ENCODE measurements around the gene CASKIN2. TPM values are rescaled to one million over a fixed set of nuclear protein-coding genes. Genes with fewer than 3 reads are reported as not detected.

CASKIN2 gene, protein sequence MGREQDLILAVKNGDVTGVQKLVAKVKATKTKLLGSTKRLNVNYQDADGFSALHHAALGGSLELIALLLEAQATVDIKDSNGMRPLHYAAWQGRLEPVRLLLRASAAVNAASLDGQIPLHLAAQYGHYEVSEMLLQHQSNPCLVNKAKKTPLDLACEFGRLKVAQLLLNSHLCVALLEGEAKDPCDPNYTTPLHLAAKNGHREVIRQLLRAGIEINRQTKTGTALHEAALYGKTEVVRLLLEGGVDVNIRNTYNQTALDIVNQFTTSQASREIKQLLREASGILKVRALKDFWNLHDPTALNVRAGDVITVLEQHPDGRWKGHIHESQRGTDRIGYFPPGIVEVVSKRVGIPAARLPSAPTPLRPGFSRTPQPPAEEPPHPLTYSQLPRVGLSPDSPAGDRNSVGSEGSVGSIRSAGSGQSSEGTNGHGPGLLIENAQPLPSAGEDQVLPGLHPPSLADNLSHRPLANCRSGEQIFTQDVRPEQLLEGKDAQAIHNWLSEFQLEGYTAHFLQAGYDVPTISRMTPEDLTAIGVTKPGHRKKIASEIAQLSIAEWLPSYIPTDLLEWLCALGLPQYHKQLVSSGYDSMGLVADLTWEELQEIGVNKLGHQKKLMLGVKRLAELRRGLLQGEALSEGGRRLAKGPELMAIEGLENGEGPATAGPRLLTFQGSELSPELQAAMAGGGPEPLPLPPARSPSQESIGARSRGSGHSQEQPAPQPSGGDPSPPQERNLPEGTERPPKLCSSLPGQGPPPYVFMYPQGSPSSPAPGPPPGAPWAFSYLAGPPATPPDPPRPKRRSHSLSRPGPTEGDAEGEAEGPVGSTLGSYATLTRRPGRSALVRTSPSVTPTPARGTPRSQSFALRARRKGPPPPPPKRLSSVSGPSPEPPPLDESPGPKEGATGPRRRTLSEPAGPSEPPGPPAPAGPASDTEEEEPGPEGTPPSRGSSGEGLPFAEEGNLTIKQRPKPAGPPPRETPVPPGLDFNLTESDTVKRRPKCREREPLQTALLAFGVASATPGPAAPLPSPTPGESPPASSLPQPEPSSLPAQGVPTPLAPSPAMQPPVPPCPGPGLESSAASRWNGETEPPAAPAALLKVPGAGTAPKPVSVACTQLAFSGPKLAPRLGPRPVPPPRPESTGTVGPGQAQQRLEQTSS (N-terminal part only)
- 7.2 and 9.4 TPM in 2 replicates for polyA plus RNA-seq (2014; cell fraction: cytosol; rRNA removed)
- 13.8 and 46.4 TPM in 2 replicates for polyA plus RNA-seq (2014; cell fraction: nucleus; rRNA removed)

DNA sequence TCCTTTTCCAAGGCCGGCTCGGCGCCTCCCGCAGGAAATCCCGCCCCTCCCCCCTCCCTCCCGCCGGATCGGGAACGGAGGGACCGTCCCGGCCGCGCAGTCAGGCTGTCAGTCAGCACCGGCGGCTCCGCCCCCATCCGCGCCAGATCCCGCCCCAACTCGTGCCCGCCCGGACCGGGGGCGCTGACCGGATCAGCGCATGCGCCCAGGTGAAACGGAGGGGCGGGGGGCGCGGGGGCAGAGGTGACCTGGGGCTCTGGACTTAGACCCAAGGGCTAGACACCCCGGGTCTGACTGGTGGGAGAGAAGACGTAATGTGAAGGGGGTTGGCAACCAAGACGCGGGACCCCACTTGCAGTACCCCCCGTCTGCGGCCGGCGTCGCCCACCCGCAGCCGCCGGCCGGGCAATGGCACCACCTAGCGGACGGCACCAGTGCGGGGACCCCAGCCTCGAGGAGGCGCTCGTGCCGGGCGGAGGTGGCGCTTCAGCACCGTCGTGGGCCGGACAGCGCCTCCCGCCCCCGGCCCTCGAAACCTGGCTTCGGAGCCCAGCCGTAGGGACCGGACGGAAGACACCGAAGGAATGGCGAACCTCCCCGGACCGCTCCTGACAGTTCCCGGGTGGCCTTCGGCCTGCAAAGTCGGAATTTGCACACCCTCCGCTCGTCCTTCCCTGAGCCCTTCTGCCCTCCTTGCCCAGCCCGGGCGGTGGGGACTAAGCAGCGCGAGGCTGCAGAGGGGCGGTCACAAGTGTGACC lies at the start of gene CASKIN2:
Gene CASKIN2 (minus strand): TSS at position 42 of the 759 bp plus-strand sequence. CDS start 1,733 bp downstream, outside the sequence.
- DNase-seq (ENCODE audit: low spot score) = peak; percentile 93

DNA sequence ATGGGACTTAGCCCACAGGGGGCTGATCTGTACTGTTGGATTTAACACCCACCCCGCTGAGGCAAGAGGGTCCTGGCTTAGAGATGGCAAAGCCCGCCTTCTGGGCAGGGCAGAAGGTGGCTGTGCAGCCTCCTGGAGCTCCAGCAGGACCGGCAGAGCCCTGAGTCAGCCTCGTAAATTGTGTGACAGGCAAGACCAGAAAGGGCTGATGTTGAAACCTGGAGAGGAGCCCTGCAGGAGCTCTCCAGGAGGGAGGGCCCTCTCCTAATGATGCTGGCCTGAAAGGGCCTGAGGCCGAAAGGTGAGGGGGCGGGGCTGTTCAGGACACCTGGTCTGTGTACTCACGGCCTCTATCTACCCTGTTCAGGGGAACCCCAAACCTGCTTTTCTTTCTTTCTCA lies 49.7 kb upstream of the CASKIN2 start:
- no peak for DNase-seq (ENCODE audit: low spot score)

DNA sequence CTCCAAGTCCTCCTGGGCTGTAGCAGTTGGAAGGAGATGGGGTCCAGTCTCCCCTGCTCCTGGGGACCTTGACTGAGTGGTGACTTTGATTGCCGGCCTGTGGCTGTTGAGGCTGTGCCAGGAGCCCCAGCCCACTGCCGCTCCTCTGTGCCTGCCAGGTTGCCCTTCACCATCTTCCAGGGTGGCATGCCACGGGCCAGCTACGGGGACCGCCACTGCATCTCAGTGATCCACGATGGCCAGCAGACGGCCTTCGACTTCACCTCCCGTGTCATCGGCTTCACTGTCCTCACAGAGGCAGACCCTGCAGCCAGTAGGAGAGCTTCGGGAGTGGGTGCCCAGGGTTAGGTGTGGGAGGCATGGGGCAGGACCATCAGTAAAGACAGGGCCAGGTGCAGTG lies 48.9 kb upstream of the CASKIN2 start:
- no peak for DNase-seq (ENCODE audit: low spot score)

DNA sequence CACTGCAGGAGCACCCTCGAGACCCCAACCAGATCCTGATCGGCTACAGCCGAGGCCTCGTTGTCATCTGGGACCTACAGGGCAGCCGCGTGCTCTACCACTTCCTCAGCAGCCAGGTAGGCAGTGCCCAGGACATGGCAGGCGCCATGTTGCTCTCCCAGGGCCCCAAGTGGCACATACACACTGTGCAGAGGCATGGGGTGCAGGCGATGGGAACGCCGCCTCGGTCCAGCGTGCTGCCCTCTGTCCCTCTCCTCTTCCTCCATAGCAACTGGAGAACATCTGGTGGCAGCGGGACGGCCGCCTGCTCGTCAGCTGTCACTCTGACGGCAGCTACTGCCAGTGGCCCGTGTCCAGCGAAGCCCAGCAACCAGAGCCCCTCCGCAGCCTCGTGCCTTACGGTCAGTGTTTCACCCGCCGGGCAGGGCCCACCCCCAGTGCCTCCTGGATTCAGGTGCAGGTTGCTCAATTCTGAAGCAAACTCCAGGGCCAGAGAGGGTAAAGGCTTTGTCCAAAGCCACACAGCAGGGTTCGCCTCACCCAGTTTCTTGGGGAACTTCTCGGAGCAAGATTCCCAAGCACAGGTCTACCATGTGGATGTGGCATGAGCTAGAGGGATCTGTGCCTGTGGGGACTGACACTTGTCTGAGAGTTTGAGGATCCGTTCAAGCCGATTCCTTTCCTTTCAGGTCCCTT lies 47.9 kb upstream of the CASKIN2 start:
- DNase-seq (ENCODE audit: low spot score) = no peak

DNA sequence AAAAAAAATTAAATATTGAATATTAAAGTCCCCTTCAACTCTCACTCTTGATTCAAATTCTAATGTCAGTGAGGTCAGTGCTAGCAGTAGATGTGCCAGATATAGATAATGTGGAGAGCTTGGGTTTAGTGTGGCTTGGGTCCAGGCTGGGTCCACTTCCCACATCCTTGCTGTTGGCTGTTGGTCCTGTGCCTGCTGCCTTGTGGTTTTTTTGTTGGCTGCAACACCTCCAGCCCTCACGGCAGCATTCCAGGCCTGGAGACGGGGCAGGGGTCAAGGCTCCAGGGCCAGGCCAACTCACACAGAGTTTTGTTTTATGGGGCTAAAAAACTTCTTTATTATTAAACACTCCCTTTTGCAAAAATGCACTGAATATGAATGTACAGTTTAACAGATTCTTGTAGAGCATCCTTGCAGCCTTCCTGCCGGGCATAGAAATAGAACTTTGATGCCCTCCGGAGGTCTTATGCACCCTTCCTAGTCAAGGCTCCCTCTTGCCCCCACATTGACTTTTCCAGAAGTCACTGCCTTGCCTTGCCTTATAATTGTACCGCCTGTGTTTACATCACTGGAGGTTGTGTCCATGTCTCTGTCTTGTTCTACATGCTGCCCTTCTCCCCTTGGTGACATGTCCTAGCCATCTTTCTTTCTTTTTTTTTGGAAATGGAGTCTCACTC lies 46.7 kb upstream of the CASKIN2 start:
- no peak for DNase-seq (ENCODE audit: low spot score)

DNA sequence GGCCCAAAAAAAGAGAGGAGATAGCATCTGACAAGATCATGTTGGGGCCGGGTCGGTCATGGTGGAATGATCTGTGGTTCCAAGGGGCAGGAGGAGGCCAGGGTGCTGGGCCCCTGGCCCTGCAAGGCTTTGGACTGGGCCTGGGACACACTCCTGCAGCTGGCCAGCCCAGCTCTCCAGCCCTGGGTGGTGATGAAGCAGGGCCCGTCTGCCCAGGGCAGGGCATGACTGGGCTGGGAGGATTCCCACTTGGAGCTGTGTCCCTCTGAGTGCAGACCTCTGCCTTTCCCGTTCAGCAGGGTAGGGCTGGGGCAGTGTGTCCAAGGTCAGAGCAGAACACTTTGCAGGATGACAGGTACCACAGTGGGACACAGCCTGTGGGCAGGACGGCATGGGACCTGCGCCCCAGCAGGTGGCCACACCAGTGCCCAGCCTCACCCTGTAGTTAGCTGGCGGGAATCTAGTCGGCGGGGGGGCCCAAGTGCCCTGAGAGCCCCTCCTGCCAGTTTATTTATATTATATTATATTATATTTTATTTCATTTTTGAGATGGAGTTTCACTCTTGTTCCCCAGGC lies 44.7 kb upstream of the CASKIN2 start:
- DNase-seq (ENCODE audit: low spot score) = no peak

DNA sequence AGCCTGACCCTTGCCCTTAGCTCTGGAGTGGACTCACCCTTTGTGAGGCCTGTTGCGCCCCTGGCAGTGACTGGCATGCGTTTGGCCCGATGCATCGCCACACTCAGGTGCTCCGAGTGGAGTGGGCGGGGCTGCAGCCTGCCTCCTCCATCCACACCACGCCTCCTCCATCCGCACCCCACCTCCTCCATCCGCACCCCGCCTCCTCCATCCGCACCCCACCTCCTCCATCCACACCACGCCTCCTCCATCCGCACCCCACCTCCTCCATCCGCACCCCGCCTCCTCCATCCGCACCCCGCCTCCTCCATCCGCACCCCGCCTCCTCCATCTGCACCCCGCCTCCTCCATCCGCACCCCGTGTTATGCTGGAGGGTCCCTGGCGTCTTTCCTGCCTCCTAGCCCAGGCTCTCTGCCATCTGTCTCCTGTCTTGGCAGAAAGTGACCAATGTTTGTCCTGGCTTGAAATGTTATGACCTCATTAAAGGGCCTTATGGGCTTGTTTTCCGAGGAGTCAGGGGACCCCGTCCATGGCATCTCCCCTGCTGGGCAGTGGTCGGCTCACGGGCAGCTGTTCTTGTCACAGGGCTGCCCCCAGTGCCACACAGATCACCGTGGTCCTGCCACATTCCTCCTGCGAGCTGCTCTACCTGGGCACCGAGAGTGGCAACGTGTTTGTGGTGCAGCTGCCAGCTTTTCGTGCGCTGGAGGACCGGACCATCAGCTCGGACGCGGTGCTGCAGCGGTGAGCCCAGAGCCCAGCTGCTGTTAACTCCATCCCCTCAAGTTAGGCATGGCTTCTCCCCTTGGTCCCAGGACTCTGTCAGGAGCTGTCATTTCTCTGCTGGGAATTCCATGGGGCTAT lies 43.6 kb upstream of the CASKIN2 start:
- DNase-seq (ENCODE audit: low spot score) = no peak

DNA sequence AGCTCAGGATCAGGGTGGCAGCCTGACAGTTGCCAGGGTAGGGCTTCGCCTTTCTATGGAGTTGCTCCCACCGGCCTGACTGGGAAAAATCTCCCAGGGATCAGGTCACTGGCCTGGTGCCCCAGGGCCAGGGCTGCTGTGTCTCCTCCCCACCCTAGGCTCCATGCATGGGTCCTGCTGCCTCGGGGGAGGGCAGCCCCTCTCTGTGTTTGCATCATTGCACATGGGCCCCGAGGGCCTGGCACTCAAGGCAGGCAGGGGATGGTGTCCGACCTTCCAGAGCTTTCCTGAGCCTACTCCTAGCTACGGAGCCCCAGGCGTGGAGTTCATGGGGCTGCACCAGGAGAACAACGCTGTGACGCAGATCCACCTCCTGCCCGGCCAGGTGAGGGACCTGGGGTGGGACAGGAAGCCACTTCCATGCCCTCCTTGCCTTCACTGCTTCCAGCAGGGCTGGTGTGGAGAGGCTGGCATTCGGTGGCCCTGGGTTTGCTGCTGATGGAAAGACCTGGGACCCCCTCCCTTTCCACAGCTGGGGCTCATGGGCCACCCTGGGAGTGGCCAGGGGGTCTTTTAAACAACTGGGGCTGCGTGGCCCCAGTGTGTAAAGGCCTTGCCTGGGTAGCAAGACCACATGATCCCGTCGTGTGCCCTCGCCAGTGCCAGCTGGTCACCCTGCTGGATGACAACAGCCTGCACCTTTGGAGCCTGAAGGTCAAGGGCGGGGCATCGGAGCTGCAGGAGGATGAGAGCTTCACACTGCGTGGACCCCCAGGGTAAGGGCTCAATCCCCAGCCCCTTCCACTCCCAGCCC lies 42.7 kb upstream of the CASKIN2 start:
- DNase-seq (ENCODE audit: low spot score) = no peak

DNA sequence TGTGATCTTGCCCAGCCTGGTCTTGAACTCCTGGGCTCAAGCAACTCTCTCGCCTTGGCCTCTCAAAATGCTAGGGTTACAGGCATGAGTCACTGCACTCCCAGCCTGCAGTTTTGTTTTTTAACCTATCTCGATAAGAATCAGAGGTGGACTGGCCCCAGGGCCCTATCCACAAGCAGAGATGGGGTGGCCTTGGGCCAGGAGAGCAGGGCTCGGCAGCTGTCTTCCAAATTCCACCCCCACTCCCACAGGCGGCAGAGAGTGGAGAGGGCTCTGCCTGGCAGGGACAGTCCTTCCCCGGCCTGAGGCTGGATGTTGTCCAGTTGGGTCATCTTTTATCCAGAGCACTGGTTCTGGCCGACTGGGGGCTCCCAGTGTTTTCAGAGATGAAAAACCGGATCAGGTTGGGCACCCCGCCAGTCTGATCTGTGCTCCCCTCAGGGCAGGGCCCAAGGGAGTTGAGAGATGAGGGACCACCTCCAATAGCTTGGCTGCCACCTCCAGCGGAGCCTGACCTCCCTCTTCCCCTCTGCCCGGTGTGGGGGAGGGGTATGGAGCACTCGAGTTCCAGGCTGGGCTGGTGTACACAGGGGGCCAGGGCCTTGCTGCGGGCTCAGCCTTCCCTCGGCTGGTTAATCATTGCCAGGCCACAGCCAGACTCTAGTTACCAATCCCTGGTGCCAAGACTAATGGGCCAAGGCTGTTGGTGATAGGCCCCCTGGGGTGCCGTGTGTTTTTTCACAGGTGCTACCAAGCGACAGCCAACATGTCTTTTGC lies 41.9 kb upstream of the CASKIN2 start:
- no peak for DNase-seq (ENCODE audit: low spot score)

DNA sequence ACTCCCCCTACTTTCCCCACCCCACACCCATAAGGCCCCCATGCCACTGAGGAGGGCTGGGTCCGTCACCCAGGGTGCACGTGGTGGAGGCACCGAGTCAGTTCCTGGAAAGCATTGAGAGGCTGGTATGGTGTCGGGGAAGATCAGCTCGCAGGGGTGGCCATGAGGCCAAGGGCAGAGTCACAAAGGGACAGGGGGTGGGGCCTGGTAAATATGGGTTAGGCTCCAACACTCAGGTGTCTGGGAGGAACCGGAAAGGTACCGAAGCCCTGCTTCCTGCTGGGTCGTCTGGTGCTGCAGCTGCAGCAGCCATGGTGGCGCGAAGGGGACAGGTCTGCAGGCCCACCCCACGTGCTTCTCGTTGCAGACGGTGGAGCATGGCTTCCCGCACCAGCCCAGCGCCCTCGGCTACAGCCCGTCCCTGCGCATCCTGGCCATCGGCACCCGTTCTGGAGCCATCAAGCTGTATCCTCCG lies 40.4 kb upstream of the CASKIN2 start:
- DNase-seq (ENCODE audit: low spot score) = no peak

DNA sequence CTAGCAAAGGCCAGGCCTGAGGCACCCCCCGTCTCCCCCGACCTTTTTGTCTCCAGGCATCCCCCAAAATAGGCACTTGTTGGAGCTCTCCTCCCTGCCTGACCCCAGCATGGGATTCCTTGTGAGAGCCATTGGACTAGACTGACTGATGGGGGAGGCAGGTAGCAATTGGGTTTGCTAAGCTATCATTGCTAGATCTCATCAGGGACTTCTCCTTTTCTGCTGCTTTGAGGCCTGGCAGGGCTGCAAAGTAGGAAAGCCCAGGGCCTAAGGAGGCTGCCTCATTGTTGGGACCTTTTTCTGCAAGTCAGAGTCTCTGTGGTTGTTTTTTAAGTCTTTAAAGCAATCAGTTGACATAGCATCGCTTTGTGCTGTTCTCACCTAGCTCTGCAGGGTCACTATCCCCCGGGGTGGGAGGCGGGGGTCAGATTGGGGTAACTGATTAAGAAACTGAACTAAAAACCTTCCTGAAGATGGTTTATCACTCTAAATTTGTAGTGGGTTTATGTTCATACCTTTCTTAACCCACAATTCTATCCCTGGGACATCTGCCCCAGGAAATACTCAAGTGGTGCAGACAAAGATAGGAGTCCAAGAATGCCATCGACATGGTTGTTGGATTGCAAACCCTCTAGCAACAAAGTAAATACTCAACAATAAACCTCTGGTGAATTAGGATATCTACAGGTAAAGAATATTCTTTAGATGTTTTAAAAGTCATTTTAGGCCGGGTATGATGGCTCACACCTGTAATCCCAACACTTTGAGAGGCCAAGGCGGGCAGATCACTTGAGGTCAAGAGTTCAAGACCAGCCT lies 38.2 kb upstream of the CASKIN2 start:
- no peak for DNase-seq (ENCODE audit: low spot score)

DNA sequence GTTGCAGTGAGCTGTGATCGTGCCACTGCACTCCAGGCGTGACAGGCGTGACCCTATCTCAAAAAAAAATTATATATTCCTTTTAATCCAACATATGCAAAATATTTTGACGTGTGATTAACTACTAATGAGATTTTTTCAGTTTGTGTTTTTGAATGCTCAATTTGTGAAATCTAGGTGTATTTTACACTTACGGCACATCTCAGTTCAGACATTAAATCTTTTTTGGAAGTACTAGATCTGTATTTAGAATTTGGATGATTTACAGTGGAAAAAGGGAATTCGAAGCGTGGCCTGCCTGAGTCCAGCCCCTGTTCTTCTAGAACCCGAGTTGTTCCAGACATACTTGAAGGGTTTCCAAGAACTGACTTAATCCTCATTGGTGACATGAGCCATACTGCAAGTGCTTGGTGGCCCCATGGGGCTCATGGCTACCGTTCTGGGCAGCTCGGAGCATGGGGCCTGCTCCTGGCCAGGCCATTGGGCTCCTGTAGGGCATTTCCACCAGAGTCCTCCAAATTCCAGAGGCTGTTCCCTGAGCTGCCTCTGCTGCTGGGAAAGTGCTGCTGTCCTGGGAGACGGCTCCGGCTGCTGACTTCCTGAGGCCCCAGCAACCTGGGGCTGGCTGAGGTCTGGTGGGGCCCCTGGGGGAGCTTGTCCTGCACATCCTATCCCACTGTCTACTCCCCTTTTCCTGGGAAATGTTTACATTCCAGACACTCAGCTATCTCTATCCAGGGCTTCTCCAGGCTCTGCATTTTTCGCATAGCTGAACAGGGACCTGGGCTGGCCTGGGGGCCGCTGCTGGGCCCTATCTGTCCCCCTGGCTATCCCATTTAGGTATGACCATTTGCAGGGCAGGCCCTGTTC lies 37.3 kb upstream of the CASKIN2 start:
- no peak for DNase-seq (ENCODE audit: low spot score)

DNA sequence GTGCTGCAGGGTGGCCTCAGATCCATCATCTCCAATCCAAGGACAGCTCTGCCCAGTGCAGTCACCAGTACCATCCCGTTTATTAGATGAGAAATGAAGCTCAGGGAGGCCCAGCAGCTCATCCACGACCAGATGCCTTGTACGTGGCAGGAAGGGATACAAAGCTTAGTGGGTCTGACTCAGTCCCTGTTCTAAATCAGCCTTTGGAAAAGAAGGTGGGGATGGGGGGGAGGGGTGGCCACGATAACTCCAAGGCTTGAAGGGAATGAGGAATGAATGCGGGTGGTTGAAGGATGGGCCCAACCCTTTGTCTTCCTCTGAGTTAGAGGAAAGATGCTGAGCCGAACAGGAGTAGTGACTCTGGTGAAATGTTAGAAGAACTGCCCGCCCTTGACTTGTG lies 35.9 kb upstream of the CASKIN2 start:
- DNase-seq (ENCODE audit: low spot score) = no peak

DNA sequence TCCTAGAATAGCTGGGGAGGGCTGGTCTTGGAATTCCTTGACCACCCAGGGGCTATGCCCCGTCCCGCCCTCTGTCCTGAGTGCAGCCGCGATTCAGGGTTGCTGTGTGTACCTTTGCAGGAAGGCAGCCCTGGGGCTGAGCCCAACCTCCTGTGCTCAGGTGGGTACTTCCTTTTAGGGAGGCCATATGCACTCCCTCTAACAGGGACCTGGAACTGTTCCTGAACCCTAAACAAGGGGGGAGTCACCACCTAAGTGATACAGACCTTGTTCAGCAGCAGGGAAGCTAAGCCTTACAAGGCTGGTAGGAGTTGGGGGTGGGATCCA lies 34.8 kb upstream of the CASKIN2 start:
- DNase-seq (ENCODE audit: low spot score) = no peak

Data from SK-N-DZ (cell line).